ENCODE measurements around the gene KCNIP4.

Gene KCNIP4

GRCh38 chr4:20764366-20764992, 1184.1 kb downstream of the KCNIP4 start:
- no peak overlapping the region for H3K27ac ChIP-seq (replicated peaks)
- no peak for TF ChIP-seq GABPA (IDR thresholded peaks at IDR 0.05; ENCODE audit: low read depth)
- no peak for TF ChIP-seq SPI1 (IDR thresholded peaks at IDR 0.05; ENCODE audit: borderline replicate concordance, low read depth)
- TF ChIP-seq POLR2AphosphoS5 (IDR thresholded peaks at IDR 0.05; ENCODE audit: low read depth), result no peak
- no peak for TF ChIP-seq CTCF (IDR thresholded peaks at IDR 0.05; ENCODE audit: insufficient read depth, low read length)
- TF ChIP-seq REST (IDR thresholded peaks at IDR 0.05; ENCODE audit: insufficient replicate concordance, low read depth), result no peak
- no peak overlapping the region for H3K4me3 ChIP-seq (replicated peaks; ENCODE audit: insufficient read depth, low read length)
- DNase-seq (ENCODE audit: low read depth in 1 of 2, low spot score in 1 of 2), result no peak
- H3K27me3 ChIP-seq (ENCODE audit: insufficient read depth, poor library complexity, severe bottlenecking), result no peaks in the 10 kb centered on the region

- H3K27ac ChIP-seq (replicated peaks), result no peak overlapping the region
- TF ChIP-seq POLR2AphosphoS5 (IDR thresholded peaks at IDR 0.05; ENCODE audit: low read depth) (no peak), REST (IDR thresholded peaks at IDR 0.05; ENCODE audit: insufficient replicate concordance, low read depth) (no peak)
- no peaks in the 10 kb centered on the region for H3K27me3 ChIP-seq (ENCODE audit: insufficient read depth, poor library complexity, severe bottlenecking)
These were observed 1186.7 kb downstream of the KCNIP4 start for GRCh38 chr4:20761826-20762225.

GRCh38 chr4:20761382-20761781, 1187.2 kb downstream of the KCNIP4 start:
- DNase-seq (ENCODE audit: low read depth in 1 of 2, low spot score in 1 of 2), result no peak
- Histone ChIP-seq H3K27ac (replicated peaks) (no peak overlapping the region), H3K4me3 (replicated peaks; ENCODE audit: insufficient read depth, low read length) (no peak overlapping the region), H3K27me3 (ENCODE audit: insufficient read depth, poor library complexity, severe bottlenecking) (no peaks in the 10 kb centered on the region)
- TF ChIP-seq SPI1 (IDR thresholded peaks at IDR 0.05; ENCODE audit: borderline replicate concordance, low read depth) (no peak), POLR2AphosphoS5 (IDR thresholded peaks at IDR 0.05; ENCODE audit: low read depth) (no peak), GABPA (IDR thresholded peaks at IDR 0.05; ENCODE audit: low read depth) (no peak), CTCF (IDR thresholded peaks at IDR 0.05; ENCODE audit: insufficient read depth, low read length) (no peak), REST (IDR thresholded peaks at IDR 0.05; ENCODE audit: insufficient replicate concordance, low read depth) (no peak)

More at GRCh38 chr4:20761826-20762225, 1186.7 kb downstream of the KCNIP4 start:
- DNase-seq (ENCODE audit: low read depth in 1 of 2, low spot score in 1 of 2), result no peak
- no peak overlapping the region for H3K4me3 ChIP-seq (replicated peaks; ENCODE audit: insufficient read depth, low read length)

All from HL-60 (cell line).